HG03460 (cell line): ENCODE data around the gene TMEM203.
"Not testable (repeated sequence)": the region's sequence is repeated elsewhere in the genome, so short reads cannot be mapped to it uniquely, and the experiment has no call there.

Experiments
- ATAC-seq: cut with Tn5 transposase; IDR thresholded peaks from one replicate; pipeline ENCODE4 v1.9.1; 2021; ENCODE audit not compliant: unreplicated experiment

The TMEM203 gene

GRCh38 chr9:137205126-137206069 is at the start of gene TMEM203, which contains the start of gene NDOR1:
TMEM203 (minus strand) TSS chr9:137205648; CDS start chr9:137205414, 234 bp downstream.
NDOR1 (plus strand) TSS chr9:137205700; CDS start chr9:137205778, 78 bp downstream.
- ATAC-seq: peak; percentile 39

- ATAC-seq: peak; percentile 69
These were observed 49.4 kb upstream of the TMEM203 start, which contains the start of gene NELFB for GRCh38 chr9:137254624-137255447. NELFB (plus strand) TSS chr9:137255327.

- ATAC-seq: no peak
These were observed 48.5 kb upstream of the TMEM203 start for GRCh38 chr9:137253717-137254623.

- no peak for ATAC-seq
These were observed 47.4 kb upstream of the TMEM203 start for GRCh38 chr9:137252555-137253506.

GRCh38 chr9:137251490-137252268 is 46.2 kb upstream of the TMEM203 start:
- ATAC-seq: no peak

GRCh38 chr9:137251194-137251461 is 45.7 kb upstream of the TMEM203 start, which contains the start of gene STPG3:
STPG3 (plus strand) TSS chr9:137251286; CDS start chr9:137251287, 1 bp downstream.
- ATAC-seq: no peak

- ATAC-seq: no peak
These were observed 45.1 kb upstream of the TMEM203 start for GRCh38 chr9:137250329-137251193.

- ATAC-seq: no peak
These were observed 42.4 kb upstream of the TMEM203 start for GRCh38 chr9:137247916-137248175.

GRCh38 chr9:137247135-137247915 is 41.9 kb upstream of the TMEM203 start:
- no peak for ATAC-seq

GRCh38 chr9:137245450-137246421 is 40.3 kb upstream of the TMEM203 start:
- ATAC-seq: no peak

- no peak for ATAC-seq
These were observed 39.3 kb upstream of the TMEM203 start for GRCh38 chr9:137244486-137245449.

- no peak for ATAC-seq
These were observed 38.4 kb upstream of the TMEM203 start for GRCh38 chr9:137243626-137244485.

GRCh38 chr9:137243266-137243625 is 37.8 kb upstream of the TMEM203 start:
- ATAC-seq: not testable (repeated sequence)
